Lower leg skin (tissue), 4 donors: Measurements from ENCODE around the gene SNRPD3. TPM values are rescaled to one million over a fixed set of nuclear protein-coding genes. Genes with fewer than 3 reads are reported as not detected.

Source experiments
- DNase-seq, 2 donors: peaks; one replicate each; pipeline ENCODE4 v3.0.0-alpha.2; 2019; ENCODE audit warnings: low spot score in 2 of 2
- H3K4me3 ChIP-seq: fragments of 200-600 bp; sonication (generic); 2 replicates; pipeline ENCODE4 v1.5.1; 2017; ENCODE audit warnings: mild to moderate bottlenecking, low read depth; ENCODE audit not compliant: poor library complexity, severe bottlenecking
- POLR2A ChIP-seq, 2 donors: fragments of 450-650 bp; IDR thresholded peaks; one replicate each; pipeline ENCODE4 v1.6.1; 2016 to 2017; ENCODE audit warnings: antibody characterized with exemption in 2 of 2, mild to moderate bottlenecking in 1 of 2, moderate library complexity in 1 of 2
- WGBS, 2 donors: methylation state at CpG; one replicate each; pipeline ENCODE4 v1.1.5; 2018; 5-methylcytosine and 5-hydroxymethylcytosine counted together
- intact Hi-C: fragments of 100-400 bp; cut with DNase I; formaldehyde crosslinking; loops from one replicate; pipeline ENCODE4 v1.15.0; 2023; ENCODE audit warnings: low total_unique reads
- total RNA-seq, 4 donors: library from RNA; depleted of rRNA; stranded (reverse); fragments of >200 nt; gene quantifications; one replicate each; pipeline ENCODE4 v1.1.0, GENCODE V29; 2016
- TF ChIP-seq, protein P1 (sequence below), 3 donors: fragments of 450-650 bp; IDR thresholded peaks; one replicate each; pipeline ENCODE4 v1.5.1; 2016; ENCODE audit warnings: antibody characterized with exemption in 3 of 3, mild to moderate bottlenecking in 3 of 3, moderate library complexity in 2 of 3

The SNRPD3 gene
- total RNA-seq, 4 donors from 2014 or later = 108 to 134 (median 116) TPM

DNA sequence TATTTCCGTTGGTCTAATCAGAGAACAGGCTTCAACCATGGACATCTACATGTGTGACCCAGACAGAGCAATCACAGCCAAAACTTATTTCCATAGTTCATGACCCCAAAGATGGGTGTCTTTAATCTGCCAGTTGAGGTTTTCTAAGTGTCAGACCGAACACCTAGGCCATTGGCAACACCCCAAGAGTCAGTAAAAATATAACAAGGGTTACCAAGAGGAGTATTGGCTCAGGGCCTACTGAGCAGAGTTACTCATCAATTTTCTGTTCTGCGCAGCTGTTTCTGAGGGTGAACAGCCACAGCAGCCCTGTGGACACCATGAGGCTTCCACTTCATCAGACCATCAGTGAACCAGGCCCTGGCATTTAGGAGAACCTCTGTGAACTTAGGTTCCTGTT is 19.7 kb upstream of the SNRPD3 start:
- TF ChIP-seq POLR2A (IDR thresholded peaks at IDR 0.05) = no peak
- TF ChIP-seq, protein P1, sequence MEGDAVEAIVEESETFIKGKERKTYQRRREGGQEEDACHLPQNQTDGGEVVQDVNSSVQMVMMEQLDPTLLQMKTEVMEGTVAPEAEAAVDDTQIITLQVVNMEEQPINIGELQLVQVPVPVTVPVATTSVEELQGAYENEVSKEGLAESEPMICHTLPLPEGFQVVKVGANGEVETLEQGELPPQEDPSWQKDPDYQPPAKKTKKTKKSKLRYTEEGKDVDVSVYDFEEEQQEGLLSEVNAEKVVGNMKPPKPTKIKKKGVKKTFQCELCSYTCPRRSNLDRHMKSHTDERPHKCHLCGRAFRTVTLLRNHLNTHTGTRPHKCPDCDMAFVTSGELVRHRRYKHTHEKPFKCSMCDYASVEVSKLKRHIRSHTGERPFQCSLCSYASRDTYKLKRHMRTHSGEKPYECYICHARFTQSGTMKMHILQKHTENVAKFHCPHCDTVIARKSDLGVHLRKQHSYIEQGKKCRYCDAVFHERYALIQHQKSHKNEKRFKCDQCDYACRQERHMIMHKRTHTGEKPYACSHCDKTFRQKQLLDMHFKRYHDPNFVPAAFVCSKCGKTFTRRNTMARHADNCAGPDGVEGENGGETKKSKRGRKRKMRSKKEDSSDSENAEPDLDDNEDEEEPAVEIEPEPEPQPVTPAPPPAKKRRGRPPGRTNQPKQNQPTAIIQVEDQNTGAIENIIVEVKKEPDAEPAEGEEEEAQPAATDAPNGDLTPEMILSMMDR (IDR thresholded peaks at IDR 0.05) = no peak
- WGBS, 2 donors = 83 to 88% methylated on average over 3 of the region's 3 CpGs
- no peak for DNase-seq
- no peak overlapping the region for H3K4me3 ChIP-seq
- intact Hi-C loops = no loop called here

DNA sequence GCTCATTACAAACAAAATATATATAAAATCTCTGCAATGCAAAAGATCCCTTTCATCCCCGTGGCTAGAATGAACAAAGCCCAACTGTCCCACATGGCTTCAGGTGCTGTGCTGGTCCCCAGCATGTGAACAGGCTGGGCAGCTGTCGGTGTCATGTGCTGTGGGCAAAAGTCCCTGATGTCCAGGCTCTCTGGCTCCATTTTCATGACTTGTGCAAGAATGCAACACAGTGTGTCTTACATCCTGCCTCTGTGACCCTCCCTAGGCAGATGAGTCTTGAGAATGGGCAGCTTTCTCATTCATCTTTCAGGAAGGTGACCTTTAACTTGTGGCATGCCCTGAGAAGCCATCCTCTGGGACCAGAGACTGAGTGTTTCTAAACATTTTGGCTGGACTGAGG is 15.3 kb upstream of the SNRPD3 start:
- H3K4me3 ChIP-seq = no peak overlapping the region
- WGBS, 2 donors = 88 to 93% methylated on average over 2 of the region's 2 CpGs
- intact Hi-C loops = no loop called here
- no peak for TF ChIP-seq POLR2A (IDR thresholded peaks at IDR 0.05)
- TF ChIP-seq, protein P1 (IDR thresholded peaks at IDR 0.05) = no peak
- no peak for DNase-seq

DNA sequence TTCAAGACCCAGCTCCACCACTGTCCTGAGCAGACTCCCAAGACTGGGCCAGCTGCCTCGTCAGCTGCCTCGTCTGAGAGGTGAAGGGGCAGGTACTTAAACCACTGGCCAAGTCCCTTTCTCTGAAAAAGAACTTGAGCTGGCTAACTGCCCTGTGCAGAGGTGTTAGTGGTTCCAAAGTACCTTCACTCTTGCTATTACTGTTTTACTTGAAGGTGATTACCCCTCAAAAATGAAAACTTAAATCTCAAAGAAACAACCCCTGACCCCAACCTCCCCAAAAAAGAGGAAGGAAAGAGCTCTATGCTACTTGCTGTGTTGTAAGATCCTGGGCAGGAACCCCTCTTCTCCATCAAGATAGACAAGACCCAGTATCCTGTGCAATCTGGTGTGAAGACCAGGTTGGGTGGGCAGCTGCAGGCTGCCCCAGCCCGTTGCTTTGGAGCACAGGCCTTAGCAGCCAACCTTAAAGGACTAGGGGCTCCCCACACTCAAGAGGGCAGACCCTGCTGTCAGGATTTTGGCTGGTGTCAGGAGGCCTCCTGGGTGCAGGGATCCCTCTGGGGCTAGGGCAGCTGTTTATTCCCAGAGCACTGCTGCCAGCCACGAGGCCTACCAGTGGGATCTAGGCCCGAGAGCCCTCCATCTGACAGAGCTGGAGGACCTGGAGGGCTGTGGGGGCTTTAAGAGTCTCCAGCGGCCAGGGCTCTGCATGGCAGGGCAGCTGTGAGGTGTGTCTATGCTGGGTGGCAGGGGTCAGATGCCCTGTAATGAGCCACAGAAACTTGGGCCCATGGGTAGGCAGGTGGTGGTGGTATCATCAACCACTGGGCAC is 13.9 kb upstream of the SNRPD3 start:
- intact Hi-C loops = no loop called here
- no peak overlapping the region for H3K4me3 ChIP-seq
- TF ChIP-seq, protein P1 (IDR thresholded peaks at IDR 0.05) = no peak
- TF ChIP-seq POLR2A (IDR thresholded peaks at IDR 0.05) = no peak
- WGBS, 2 donors = 90% methylated on average over 6 of the region's 6 CpGs
- no peak for DNase-seq

DNA sequence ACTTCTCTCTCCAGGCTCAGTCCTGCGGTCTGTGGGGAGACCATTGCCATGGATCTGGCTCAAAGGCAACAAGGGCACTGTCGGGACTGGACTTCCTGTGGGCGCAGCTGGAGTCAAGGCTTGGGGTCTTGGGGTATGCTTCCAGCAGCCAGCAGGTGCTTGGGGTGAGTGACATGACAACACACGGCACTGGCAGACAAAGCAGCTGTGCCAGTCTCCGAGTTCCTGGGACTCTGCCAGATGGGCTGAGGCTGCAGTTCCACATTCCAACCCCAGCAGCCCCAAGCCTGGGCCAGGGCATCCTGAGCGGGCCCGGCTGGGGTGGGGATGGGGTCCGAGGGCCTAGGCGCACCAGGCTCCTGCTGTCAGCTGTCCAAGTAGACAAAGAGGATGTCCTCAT is 13.2 kb upstream of the SNRPD3 start:
- 43 to 64% methylated on average over 7 to 8 of the region's 9 CpGs for WGBS, 2 donors
- intact Hi-C loops = no loop called here
- TF ChIP-seq, protein P1 (IDR thresholded peaks at IDR 0.05) = no peak
- no peak for TF ChIP-seq POLR2A (IDR thresholded peaks at IDR 0.05)
- no peak overlapping the region for H3K4me3 ChIP-seq
- no peak for DNase-seq

DNA sequence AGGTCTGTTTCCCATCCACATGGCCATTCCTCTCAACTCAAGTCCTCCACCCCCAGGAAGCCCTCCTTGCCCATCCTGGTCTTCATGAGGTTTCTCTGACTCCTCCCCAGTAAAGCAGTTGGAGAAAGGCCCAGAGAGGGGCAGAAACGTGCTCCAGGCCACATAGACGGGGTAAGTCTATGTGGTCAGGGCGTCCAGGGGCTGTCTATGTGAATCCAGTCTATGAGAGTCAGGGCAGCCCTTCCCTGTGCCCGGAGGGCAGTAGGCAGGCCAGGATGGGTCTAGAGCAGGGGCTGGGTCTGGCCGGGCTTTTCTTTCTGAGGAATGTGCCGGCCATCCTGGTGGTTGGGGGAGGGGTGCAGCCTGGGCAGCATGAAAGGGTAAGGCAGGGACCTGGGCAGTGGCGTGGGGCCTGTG is 12.6 kb upstream of the SNRPD3 start:
- intact Hi-C loops = no loop called here
- no peak for DNase-seq
- TF ChIP-seq POLR2A (IDR thresholded peaks at IDR 0.05) = no peak
- WGBS, 2 donors = 69 to 78% methylated on average over 7 of the region's 7 CpGs
- H3K4me3 ChIP-seq = no peak overlapping the region

DNA sequence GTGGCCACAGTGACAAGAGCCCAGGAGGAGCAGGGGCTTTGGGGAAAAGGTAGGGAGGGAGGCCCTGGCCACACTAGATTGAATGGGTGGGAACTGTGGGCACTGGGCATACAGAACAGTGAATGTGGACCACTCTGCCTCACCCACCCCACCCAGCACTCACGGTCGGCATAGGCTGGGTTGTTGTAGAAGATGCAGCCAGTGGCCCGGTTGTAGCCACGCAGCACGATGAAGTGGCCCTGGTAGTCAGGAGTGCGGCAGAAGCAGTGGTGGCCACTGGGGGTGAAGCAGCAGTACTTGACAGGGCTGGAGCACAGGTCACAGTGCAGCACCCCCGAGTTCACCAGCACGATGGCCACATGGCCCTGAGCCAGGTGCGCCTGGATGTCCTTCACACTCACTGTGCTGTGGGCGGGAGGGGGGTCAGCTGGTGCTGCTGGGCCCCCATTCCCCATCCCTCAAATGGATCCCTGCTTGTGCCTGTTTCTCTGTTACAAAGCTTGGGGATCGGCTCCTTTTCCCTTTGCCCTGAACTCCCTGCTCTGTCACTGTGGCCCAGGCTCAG is 12.0 kb upstream of the SNRPD3 start:
- TF ChIP-seq, protein P1 (IDR thresholded peaks at IDR 0.05) = no peak
- TF ChIP-seq POLR2A (IDR thresholded peaks at IDR 0.05) = no peak
- intact Hi-C loops = no loop called here
- 89 to 93% methylated on average over 7 to 11 of the region's 11 CpGs for WGBS, 2 donors
- no peak for DNase-seq
- H3K4me3 ChIP-seq = no peak overlapping the region
